Measurements from ENCODE around the gene RIOX2. TPM values are rescaled to one million over a fixed set of nuclear protein-coding genes. Genes with fewer than 3 reads are reported as not detected.

The RIOX2 gene
- total and polyA plus RNA-seq, 2 of the 13 experiments (the other 11 are each of a cell fraction or from before 2014, with no cell fraction given): 19.9 to 43.3 TPM

GRCh38 chr3:98010194-98010882 is 38.1 kb upstream of the RIOX2 start (continued):
- 0 out of 2 replicates have a peak, but pooled peaks have one; percentile 72 for TF ChIP-seq SMAD3 (CRISPR knock-in tag; IDR thresholded peaks at IDR 0.05)
- no peak for TF ChIP-seq ZNF720 (CRISPR knock-in tag; IDR thresholded peaks at IDR 0.05)
- peak; percentile 97 for TF ChIP-seq HNF1A (IDR thresholded peaks at IDR 0.05; ENCODE audit: low read depth)
- TF ChIP-seq HNF1A (CRISPR knock-in tag; IDR thresholded peaks at IDR 0.05; ENCODE audit: borderline replicate concordance): peak; percentile 98
- peak; percentile 72 for TF ChIP-seq RCOR2 (CRISPR knock-in tag; IDR thresholded peaks at IDR 0.05)
- TF ChIP-seq ZBTB7B (CRISPR knock-in tag; IDR thresholded peaks at IDR 0.05): peak; percentile 86; the same call in 1 of the 2 replicates
- peak; percentile 27; the same call in 1 of the 2 replicates for TF ChIP-seq SP5 (CRISPR knock-in tag; IDR thresholded peaks at IDR 0.05; ENCODE audit: borderline replicate concordance, low read depth)
- TF ChIP-seq KAT2B (IDR thresholded peaks at IDR 0.05; ENCODE audit: borderline replicate concordance, low read depth, low read length): no peak
- no peak for TF ChIP-seq IKZF1 (IDR thresholded peaks at IDR 0.05)
- no peak for TF ChIP-seq ZNF530 (CRISPR knock-in tag; IDR thresholded peaks at IDR 0.05; ENCODE audit: low read depth)
- TF ChIP-seq TRIM24 (CRISPR knock-in tag; IDR thresholded peaks at IDR 0.05): no peak
- 0 out of 2 replicates have a peak, but pooled peaks have one; percentile 18 for TF ChIP-seq HHEX (CRISPR knock-in tag; IDR thresholded peaks at IDR 0.05)
- TF ChIP-seq YEATS2 (CRISPR knock-in tag; IDR thresholded peaks at IDR 0.05; ENCODE audit: borderline replicate concordance): no peak
- TF ChIP-seq ZNF563 (CRISPR knock-in tag; IDR thresholded peaks at IDR 0.05): no peak
- TF ChIP-seq FOXP4 (CRISPR knock-in tag; IDR thresholded peaks at IDR 0.05): peak; percentile 84; the same call in 1 of the 2 replicates
- no peak for TF ChIP-seq BORCS8-MEF2B (CRISPR knock-in tag; IDR thresholded peaks at IDR 0.05)
- TF ChIP-seq NCOR1 (IDR thresholded peaks at IDR 0.05; ENCODE audit: borderline replicate concordance, low read length): peak; percentile 68; the same call in 1 of the 2 replicates
- TF ChIP-seq, protein P1, sequence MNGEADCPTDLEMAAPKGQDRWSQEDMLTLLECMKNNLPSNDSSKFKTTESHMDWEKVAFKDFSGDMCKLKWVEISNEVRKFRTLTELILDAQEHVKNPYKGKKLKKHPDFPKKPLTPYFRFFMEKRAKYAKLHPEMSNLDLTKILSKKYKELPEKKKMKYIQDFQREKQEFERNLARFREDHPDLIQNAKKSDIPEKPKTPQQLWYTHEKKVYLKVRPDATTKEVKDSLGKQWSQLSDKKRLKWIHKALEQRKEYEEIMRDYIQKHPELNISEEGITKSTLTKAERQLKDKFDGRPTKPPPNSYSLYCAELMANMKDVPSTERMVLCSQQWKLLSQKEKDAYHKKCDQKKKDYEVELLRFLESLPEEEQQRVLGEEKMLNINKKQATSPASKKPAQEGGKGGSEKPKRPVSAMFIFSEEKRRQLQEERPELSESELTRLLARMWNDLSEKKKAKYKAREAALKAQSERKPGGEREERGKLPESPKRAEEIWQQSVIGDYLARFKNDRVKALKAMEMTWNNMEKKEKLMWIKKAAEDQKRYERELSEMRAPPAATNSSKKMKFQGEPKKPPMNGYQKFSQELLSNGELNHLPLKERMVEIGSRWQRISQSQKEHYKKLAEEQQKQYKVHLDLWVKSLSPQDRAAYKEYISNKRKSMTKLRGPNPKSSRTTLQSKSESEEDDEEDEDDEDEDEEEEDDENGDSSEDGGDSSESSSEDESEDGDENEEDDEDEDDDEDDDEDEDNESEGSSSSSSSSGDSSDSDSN (CRISPR knock-in tag; IDR thresholded peaks at IDR 0.05): 0 out of 2 replicates have a peak, but pooled peaks have one; percentile 8
- no peak for TF ChIP-seq ZNF850 (CRISPR knock-in tag; conservative IDR thresholded peaks at IDR 0.05)
- TF ChIP-seq ZNF3 (CRISPR knock-in tag; IDR thresholded peaks at IDR 0.05): 0 out of 2 replicates have a peak, but pooled peaks have one; percentile 8
- no peak for TF ChIP-seq ZNF160 (CRISPR knock-in tag; IDR thresholded peaks at IDR 0.05)
- TF ChIP-seq PAX8 (CRISPR knock-in tag; IDR thresholded peaks at IDR 0.05; ENCODE audit: borderline replicate concordance): no peak
- no peak for TF ChIP-seq ZNF616 (CRISPR knock-in tag; IDR thresholded peaks at IDR 0.05; ENCODE audit: low read depth)

All from HepG2 (cell line).